Stimulated activated CD4-positive, alpha-beta T cell treated with anti-CD3 and anti-CD28 coated beads, Interleukin-1b, Interleukin-23, amount 100 ng/mL, for 48 hours (primary cell): Measurements from ENCODE around the gene PEAK1.
"Not testable (repeated sequence)": the region's sequence is repeated elsewhere in the genome, so short reads cannot be mapped to it uniquely, and the experiment has no call there.

ENCODE experiments used
- DNase-seq: peaks from one replicate; pipeline ENCODE4 v3.0.0-alpha.2; 2020

PEAK1 gene

DNA sequence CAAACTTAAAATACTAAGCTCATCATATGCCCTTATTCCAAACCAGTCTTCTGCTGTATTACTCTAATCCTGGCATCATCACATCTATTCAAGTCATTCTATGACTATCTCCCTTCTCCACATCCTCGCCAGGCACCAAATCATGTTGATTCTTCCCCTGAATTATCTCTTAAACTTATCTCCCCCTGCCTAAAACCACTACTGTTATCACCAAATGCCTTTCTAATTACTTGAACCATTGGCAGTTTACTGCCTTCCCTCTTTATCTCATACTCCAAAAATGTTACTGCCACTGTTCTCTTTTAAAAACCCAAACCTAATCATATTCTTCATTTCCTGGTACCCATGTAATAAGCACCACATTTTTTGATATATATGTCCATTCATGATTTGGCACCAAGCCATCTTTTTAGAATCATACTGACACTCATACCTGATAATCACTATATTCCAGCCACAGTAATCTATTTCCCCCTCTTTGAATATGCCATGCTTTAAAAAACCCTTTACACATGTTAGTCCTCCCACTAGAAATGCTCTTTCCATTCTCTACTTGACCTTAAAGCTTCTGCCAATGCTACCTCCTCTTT is 126.8 kb downstream of the PEAK1 start:
- DNase-seq = no peak

DNA sequence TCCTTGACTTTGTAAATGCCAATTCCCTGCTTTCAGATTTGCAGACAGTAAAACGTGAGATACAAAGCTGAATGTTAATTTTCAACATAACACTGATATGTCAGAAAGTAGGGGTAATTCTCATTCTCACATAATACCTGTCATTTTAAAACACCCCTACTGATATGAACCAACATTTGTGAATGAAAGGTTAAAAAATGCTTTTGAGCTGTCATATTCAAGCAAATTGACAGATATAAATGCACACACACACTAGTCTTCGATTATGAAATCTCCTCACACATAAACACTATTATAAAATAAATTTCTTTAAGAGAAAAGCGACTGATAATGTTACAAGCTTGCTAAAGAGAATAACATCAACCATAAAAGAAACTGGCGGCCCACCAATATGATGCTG is 128.8 kb downstream of the PEAK1 start:
- DNase-seq = no peak

DNA sequence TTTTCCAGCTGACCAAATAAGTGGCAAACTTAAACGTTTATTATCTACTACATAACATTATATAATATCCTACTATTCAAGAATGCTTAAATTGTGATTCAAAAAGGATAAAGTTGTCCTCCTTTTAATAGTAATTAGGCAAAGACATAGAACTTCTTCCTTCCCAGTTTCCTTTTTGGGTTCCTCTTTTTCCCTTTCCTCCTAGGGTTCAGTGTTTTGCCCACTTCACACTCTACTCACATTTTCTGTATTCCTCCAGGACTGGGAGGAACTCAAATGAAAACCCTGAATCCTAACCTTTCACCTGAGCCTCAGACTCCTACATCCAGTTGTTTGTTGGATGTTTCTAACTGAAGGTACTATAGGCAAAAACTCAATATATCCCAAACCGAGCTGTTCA is 132.5 kb downstream of the PEAK1 start:
- DNase-seq = no peak

DNA sequence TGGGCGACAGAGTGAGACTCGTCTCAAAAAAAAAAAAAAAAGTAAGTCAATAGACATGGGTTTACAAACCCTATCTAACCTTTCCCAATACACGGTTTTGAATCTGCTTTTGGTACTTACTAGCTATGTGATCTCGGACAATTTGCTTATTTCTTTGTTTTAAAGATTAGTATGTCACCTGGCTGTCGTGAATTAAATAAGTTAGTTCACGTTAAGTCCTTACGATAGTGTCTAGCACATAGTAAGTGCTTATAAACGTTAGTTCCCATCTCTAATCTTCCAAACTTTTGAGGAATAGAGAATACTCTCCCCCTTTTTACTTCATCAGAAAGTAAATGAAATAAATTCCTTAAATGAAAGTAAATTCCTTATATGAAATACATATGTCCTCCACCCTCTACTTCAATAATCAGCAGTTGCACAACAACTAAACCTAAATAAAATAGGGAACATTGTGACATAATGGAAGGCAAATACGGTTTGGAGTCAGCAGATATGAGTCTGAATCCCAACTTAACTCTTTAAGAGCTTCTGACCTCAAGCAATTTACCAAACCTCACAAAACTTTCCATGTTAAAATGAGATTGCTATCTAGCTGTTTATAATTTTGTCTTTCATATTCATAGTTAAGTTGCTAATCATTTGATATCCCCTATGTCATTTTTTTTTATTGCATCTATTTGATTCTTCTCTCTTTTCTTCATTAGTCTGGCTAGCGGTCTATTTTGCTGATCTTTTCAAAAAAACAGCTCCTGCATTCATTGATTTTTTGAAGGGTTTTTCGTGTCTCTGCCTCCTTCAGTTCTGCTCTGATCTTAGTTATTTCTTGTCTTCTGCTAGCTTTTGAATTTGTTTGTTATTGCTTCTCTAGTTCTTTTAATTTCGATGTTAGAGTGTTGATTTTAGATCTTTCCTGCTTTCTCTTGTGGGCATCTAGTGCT is 134.6 kb downstream of the PEAK1 start:
- DNase-seq = no peak

DNA sequence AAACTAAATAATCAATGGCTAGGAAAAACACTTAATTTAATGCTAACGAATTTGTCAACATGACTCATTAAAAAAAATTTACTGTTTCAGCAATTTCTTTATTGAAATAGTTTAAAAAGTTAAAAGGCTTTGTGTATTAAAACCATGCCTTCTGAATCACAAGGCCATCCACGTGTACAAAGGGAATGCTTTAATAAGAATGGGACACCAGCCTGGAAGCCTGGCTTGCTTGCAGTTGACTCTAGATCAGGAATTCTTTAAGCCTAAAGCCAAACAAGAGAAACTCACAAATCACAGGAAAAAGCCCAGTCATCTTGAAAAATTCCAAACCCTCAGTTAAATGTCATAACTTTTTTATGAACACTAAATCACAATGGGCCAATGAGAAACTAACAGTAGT is 137.6 kb downstream of the PEAK1 start:
- no peak for DNase-seq

DNA sequence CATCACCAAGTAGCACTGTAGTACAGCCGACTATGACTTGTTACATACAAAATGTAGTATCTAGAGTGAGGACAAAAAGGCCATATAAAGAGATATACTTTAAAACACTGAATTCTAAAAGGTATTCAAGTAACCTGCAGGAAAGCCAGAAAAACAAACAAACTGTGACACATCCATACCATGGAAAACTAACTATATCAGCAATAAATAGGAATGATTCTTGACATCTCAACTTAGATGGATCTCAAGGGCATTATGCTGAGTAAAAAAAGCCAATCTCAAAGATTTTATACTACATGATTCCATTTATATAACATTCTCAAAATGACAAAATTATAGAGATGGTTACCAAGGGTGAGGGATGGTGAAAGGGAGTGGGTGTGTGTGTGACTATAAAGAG is 143.0 kb downstream of the PEAK1 start:
- DNase-seq = no peak

DNA sequence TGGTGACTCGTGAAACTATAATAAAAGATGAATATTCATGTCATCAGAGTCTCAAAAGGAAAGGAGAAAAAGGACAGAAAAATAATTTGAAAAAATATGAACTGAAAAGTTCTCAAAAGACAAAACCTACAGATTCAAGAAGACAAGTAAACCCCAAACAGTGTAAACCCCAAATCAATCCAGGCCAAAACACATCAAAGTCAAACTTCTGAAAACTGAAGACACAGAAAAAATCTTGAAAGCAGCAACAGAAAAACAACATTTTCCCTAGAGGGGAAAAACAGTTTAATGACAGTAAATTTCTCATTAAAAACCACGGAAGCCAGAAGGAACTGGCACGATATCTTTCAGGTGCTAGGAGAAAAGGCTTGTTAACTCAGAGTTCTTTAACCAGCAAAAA is 143.8 kb downstream of the PEAK1 start:
- no peak for DNase-seq

DNA sequence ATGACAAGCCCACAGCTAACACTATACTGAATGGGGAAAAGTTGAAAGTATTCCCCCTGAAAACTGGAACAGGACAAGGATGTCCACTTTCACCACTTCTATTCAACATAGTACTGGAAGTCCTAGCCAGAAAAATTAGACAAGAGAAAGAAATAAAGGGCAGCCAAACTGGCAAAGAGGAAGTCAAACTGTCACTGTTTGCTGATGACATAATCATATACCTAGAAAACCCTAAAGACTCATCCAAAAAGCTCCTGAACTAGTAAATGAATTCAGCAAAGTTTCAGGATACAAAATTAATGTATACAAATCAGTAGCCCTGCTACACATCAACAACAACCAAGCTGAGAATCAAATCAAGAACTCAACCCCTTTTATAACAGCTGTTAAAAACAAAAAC is 146.8 kb downstream of the PEAK1 start:
- not testable (repeated sequence) for DNase-seq

DNA sequence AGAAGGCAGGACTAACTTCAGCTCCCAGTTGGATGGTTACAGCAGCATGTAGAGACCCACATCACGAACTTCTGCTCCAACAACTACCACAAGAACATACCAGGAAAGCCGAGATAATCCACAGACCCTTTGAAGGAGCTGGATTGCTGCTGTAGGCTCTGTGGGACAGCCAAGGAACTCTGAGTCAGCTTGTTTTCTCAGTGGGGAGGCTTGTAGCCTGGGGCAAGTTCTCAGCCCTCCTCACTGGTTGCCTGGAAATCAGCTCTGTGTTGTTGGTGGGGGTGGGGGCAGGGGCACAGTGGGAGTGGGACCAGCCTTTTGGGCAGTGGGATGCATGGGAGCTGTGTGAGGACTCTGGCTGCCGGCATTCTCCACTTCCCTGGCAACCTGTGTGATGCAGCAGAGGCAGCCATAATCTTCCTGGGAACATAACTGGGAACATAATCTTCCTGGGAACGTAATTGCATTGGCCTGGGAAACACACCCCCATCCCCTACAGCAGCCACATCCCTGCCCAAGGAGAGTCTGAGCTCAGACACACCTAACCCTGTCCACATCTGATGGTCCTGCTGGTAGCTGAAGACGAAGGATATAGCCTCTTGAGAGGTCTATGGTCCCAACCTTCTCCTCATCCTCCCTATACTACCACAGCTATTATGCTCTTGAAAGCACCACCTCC is 153.1 kb downstream of the PEAK1 start:
- DNase-seq = no peak

DNA sequence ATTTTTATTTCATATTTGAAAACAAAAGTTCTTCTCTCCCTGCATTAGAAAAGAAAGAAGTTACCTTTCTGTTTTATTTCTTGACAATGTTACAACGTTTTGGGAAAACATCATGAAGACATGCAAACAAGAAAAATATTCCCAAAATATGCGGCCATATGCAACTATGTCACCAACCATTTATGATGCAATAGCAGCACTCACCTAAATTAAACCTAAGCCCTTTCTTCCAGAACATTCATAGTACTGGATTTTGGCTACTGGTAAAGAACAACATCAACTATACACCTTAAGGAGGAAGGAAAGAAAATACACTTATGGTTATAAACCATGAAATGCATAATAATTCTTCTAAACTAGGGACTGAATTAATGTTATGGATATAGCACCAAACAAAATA is 164.5 kb downstream of the PEAK1 start:
- DNase-seq = no peak

DNA sequence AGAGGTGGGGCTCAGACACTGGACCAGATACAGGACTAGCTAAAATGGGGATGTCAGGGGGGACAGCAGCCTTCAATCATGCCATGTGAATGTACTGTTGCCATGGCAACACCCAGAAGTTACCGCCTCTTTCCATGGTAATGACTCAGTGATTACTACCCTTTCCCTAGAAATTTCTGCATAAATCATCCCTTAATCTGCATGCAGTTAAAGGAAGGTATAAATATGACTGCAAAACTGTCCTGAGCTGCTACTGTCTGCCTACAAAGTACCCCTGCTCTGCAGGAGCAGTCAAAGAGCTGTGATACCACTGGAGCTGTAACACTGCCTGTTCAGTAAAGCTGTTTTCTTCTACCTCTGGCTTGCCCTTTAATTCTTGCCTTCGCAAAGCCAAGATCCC is 168.2 kb downstream of the PEAK1 start:
- DNase-seq = peak; percentile 37

DNA sequence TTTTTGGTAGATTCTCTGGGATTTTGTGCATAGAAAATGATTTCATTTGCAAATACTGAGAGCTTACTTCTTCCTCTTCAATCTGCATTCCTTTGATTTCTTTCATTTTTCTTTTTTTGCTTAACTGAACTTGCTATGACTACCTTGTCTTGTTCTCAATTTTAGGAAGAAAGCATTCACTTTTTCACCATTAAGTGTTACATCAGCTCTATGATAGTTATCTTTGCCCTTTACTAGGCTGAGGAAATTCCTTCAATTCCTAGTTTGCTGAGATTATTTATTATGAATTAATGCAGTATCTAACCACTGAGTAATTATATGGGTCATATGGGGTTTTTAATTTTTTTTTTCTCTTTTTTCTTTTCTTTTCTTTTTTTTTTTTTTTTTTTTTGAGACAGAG is 172.8 kb downstream of the PEAK1 start:
- no peak for DNase-seq

DNA sequence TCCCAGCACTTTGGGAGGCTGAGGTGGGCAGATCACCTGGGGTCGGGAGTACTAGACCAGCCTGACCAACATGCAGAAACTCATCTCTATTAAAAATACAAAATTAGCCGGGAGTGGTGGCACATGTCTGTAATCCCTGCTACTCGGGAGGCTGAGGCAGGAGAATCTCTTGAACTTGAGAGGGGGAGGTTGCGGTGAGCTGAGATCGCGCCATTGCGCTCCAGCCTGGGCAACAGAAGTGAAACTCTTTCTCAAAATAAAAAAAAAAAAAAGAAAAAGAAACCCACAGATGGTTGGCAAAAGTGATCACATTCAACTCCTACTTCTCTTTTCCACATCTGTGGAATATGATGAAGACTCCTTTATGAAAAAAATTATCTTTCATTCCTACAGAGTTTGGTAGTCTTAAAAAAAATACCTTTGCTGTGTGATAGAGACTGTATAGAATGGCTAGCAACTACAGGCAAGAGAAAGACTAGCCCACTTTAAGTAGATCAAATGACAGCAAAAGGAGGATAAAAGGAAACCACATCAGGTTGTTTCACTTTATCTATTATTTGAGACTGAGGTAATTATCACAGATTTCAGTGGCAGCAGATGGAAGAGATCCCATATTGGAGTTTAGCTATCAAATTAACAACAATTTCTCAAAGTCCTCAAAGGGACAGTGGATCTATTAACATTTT is 176.0 kb downstream of the PEAK1 start:
- DNase-seq = no peak

DNA sequence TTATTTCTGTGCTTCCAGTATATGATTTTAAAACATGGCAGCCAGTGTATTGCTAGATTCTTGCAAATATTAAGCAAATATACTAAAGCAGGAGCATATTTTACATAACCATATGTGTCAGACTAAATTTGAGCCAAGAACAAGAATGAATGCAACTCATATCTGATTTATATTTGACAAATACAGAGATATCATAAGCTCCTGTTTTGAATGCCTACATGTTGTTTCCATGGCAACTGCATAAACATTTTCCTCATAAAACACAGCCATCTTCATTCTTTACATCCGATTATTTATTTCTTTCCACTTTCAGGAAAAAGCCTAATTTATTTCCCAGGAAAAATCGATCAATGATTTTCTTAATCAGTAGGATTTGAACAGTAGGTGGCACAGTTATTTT is 176.8 kb downstream of the PEAK1 start:
- no peak for DNase-seq

DNA sequence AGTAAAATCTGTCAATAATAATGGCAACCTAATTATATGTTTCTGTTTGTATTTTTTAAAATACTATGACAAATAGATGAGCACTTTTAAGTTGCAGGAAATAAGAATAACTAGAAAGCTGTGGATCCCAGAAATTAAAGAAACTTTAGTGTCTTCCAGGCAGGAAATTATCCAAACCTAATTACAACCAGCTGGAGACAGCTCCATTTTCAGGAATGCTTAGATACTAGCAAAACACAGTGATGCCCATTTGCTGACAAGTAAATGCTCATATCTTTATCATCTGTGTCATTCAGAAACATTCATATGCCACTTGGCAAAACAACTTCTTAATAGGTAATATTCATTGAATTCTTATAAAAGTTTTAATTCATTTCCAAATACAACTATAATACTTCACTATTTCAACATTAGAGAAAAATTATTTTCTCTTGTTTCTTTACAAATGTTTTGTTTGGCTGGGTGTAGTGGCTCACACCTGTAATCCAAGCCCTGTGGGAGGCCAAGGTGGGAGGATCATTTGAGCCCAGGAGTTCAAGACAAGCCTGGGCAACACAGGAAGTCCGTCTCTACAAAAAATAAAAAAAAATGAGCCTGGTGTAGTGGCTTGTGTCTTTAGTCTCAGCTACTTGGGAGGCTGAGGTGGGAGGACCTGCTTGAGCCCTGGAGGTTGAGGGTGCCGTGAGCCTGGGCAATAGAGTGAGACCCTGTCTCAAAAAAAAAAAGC is 179.9 kb downstream of the PEAK1 start:
- DNase-seq = no peak

DNA sequence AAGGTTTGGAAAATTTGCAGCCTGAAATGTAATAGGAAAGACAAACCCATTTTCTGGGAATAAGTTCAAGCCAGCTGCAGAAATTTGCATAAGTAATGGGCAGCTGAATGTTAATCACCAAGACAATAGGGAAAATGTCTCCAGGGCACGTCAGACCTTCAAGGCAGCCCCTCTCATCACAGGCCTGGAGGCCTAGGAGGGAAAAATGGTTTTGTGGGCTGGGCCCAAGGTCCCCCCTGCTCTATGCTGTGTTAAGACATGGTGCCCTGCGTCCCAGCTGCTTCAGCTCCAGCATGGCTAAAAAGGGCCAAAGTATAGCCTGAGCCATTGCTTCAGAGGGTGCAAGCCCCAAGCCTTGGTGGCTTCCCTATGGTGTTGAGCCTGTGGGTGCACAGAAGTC is 184.3 kb downstream of the PEAK1 start:
- DNase-seq = no peak

DNA sequence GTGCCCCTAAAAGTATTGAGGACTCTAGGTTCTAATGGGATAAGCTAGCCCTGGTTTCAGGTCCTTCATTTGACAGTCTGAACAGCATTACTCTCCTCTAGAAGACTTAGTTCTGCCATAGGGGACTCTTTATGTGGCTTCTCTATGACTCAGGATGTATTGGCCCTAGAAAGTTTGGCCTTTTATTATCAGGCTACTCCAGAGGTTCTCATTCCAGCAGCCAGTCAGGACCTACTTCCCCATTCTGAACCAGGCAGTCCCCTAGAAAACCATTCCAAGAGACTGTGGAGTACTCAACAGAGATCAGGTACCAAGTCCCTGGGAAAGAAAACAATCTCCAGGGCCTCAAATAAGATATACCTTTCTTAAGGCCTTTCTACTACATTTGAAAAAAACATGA is 191.1 kb downstream of the PEAK1 start:
- DNase-seq = no peak

DNA sequence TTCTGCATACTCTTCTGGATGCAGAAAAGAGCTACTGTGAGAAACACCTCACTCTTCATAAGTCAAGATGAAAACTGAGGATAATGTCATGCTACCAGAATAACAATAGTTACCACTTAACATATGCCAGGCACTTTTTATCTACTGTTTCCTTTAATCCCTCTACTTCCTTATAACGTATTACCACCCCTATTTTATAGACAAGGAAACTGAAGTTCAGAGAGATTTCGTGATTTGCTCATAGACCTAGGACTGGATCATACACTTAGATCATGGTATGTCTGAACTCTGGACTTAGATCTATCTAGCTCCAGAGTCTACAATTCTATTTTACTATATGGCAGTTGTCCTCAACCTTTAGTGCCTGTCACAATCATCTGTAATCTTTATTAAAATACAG is 193.3 kb downstream of the PEAK1 start:
- no peak for DNase-seq

DNA sequence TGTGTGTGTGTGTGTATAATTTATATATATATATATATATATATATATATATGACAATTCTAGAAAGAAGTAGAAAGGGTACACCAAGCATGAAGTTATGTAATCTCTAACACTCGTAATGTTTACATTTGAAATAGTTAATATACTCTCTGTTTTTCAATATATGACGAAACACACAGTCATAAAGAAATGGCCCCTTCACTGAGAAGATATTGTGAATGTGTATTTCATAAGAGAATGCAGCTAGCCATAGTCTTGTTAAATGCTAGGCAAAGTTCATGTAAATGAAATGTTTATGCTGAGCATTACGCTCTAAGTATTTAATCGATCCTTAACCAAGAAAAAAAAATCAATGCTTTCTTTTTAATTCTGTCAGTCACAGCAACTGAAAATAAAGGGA is 194.3 kb downstream of the PEAK1 start:
- no peak for DNase-seq

DNA sequence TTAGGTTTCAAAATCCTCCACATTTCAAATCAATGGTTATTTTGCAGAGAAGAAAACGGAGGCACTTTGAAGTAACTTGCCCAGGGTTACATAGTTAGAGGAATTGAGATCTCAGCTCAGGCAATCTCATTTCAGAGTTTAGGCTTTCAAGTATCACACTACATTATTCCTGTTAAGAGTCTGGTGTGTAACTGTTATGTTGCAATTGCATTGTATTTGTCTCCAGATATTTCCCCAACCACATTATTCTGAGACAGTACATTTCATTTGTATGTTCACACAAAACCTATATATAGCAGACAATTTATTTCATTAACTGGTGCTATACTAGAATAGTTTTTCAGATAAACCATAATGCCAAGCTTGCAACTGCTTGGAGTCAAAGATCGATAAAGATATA is 194.8 kb downstream of the PEAK1 start:
- DNase-seq = no peak

DNA sequence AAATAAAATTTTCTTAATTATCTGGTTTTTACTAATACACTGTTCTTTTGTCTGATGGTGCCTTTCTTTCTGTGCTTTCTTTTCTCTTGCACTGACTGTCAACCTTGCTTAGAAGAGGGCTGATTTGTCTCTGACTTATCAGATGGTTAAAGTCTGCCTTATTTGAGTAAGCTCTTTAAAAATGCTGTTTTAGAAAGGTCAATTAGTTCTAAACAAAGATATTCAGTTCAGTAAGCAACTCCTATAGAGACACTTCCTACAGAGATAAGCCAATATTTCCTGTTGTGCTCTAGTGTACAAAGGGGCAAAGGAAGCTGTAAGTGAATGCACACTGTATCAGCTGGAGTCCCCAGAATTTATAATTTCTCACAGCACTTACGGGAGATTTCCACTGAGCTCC is 195.6 kb downstream of the PEAK1 start:
- no peak for DNase-seq

DNA sequence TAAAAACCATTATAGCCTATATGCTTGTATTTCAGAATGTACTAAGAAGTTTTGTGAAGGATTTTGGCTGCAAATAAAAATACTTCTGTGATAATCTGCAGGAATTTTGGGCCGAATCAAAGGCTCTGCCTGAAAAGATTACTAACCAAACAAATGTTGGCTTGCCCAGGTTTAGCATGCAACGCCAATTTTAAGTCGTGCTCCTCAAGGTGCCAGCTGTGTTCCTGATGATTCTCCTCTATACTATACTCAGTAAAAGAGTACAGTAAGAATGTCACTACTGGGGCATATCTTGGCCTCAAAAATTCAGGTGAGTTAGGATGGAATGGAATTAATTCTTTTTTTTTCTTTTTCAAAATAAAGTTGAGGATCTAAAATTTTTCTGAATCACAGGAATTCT is 198.2 kb downstream of the PEAK1 start:
- no peak for DNase-seq

DNA sequence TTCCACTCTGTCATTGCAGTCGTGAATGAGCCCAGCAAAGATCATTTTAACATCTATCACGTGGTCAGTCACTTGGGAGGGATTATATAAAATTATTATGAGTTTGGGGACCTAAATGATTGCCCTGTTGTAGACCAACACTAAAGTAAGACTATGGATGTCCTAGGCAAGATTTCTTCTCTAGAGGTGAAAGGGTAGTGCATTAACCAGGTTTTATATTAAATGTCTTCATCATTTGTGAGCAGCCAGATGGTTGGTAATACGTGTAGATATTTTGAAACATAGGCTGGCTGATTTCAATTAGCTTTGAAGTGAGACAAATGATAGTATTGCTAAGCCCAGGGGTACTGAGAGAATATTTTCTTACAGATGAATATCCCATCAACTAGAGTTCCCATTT is 198.7 kb downstream of the PEAK1 start:
- DNase-seq = no peak
